ENCODE data around the gene FHOD3. TPM values are rescaled to one million over a fixed set of nuclear protein-coding genes. Genes with fewer than 3 reads are reported as not detected.

FHOD3 gene
- total RNA-seq, 1 donor from 2014 or later, result 5.9 TPM

GRCh38 chr18:36519358-36519757, 221.8 kb downstream of the FHOD3 start:
- H3K4me1 Mint-ChIP-seq (ENCODE audit: low read depth, unreplicated experiment), result peaks cover 8% of the 10 kb centered on the region
- no peak overlapping the region for H3K27ac Mint-ChIP-seq (ENCODE audit: unreplicated experiment)

DNA sequence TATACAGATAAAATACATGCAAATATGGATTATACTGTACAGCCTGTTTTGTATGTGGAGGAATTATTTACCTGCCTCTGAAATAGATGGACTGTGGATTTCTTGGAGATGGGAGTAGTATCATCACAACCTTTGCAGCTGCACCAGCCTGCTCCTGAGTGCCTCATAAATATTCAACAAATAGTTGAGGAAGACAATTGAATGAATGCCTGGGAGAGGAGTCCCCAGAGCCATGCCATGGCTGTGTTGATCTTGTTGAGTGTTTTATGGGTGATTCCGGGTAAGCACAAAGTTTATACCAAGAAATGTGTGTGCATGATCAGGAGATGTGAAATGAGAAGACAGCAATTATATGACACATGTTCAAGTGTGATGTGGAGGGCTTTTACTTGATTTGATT, 225.0 kb downstream of the FHOD3 start:
- H3K79me2 ChIP-seq (ENCODE audit: insufficient read depth, low read length), result no peaks in the 10 kb centered on the region
- no peak overlapping the region for H3K9ac ChIP-seq (ENCODE audit: low read length)
- H3K27ac ChIP-seq (ENCODE audit: low read depth, low read length), result no peak overlapping the region
- H3K4me2 ChIP-seq (ENCODE audit: low read length), result no peak overlapping the region
- H3K4me3 ChIP-seq (ENCODE audit: insufficient read depth, low read depth, low read length), result no peak overlapping the region
- DNase-seq (ENCODE audit: low read depth) (no peak), FAIRE-seq (no peak)
- no peaks in the 10 kb centered on the region for H3K27me3 ChIP-seq (ENCODE audit: insufficient read depth, low read length)
- Mint-ChIP-seq H3K36me3 (ENCODE audit: low read depth, unreplicated experiment) (peaks cover 3% of the 10 kb centered on the region), H3K27ac (ENCODE audit: unreplicated experiment) (no peak overlapping the region), H3K4me1 (ENCODE audit: low read depth, unreplicated experiment) (peaks cover 5% of the 10 kb centered on the region), H3K9me3 (ENCODE audit: unreplicated experiment) (no peaks in the 10 kb centered on the region), H3K4me3 (ENCODE audit: unreplicated experiment) (no peak overlapping the region), H3K27me3 (ENCODE audit: low read depth, unreplicated experiment) (peaks cover 6% of the 10 kb centered on the region)
- H2AFZ ChIP-seq (ENCODE audit: low read depth, low read length), result no peak overlapping the region
- no peaks in the 10 kb centered on the region for H3K36me3 ChIP-seq (ENCODE audit: insufficient read depth, low read length)
- H3K9me3 ChIP-seq (ENCODE audit: insufficient read depth, low read depth, low read length), result no peaks in the 10 kb centered on the region
- TF ChIP-seq, protein P1, sequence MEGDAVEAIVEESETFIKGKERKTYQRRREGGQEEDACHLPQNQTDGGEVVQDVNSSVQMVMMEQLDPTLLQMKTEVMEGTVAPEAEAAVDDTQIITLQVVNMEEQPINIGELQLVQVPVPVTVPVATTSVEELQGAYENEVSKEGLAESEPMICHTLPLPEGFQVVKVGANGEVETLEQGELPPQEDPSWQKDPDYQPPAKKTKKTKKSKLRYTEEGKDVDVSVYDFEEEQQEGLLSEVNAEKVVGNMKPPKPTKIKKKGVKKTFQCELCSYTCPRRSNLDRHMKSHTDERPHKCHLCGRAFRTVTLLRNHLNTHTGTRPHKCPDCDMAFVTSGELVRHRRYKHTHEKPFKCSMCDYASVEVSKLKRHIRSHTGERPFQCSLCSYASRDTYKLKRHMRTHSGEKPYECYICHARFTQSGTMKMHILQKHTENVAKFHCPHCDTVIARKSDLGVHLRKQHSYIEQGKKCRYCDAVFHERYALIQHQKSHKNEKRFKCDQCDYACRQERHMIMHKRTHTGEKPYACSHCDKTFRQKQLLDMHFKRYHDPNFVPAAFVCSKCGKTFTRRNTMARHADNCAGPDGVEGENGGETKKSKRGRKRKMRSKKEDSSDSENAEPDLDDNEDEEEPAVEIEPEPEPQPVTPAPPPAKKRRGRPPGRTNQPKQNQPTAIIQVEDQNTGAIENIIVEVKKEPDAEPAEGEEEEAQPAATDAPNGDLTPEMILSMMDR (IDR thresholded peaks at IDR 0.05; ENCODE audit: insufficient read depth, low read depth, low read length), result no peak
- no peak for TF ChIP-seq EZH2 (IDR thresholded peaks at IDR 0.05; ENCODE audit: insufficient read depth, low read length)
- H3K4me1 ChIP-seq (ENCODE audit: insufficient read depth, low read length), result peaks cover 9% of the 10 kb centered on the region
- peaks cover 9% of the 10 kb centered on the region for H4K20me1 ChIP-seq (ENCODE audit: insufficient read depth, low read length)

More at GRCh38 chr18:36519358-36519757, 221.8 kb downstream of the FHOD3 start:
- Mint-ChIP-seq H3K27me3 (ENCODE audit: low read depth, unreplicated experiment) (peaks cover 12% of the 10 kb centered on the region), H3K9me3 (ENCODE audit: unreplicated experiment) (no peaks in the 10 kb centered on the region), H3K36me3 (ENCODE audit: low read depth, unreplicated experiment) (peaks cover 5% of the 10 kb centered on the region), H3K4me3 (ENCODE audit: unreplicated experiment) (no peak overlapping the region)
- no peak for TF ChIP-seq EZH2 (IDR thresholded peaks at IDR 0.05; ENCODE audit: insufficient read depth, low read length)
- TF ChIP-seq, protein P1 (IDR thresholded peaks at IDR 0.05; ENCODE audit: insufficient read depth, low read depth, low read length), result no peak
- H3K27me3 ChIP-seq (ENCODE audit: insufficient read depth, low read length), result no peaks in the 10 kb centered on the region
- FAIRE-seq, result peak; percentile 41
- H3K4me1 ChIP-seq (ENCODE audit: insufficient read depth, low read length), result peaks cover 9% of the 10 kb centered on the region
- no peak overlapping the region for H2AFZ ChIP-seq (ENCODE audit: low read depth, low read length)
- no peaks in the 10 kb centered on the region for H3K79me2 ChIP-seq (ENCODE audit: insufficient read depth, low read length)
- no peaks in the 10 kb centered on the region for H3K36me3 ChIP-seq (ENCODE audit: insufficient read depth, low read length)
- peaks cover 9% of the 10 kb centered on the region for H4K20me1 ChIP-seq (ENCODE audit: insufficient read depth, low read length)
- no peak overlapping the region for H3K4me3 ChIP-seq (ENCODE audit: insufficient read depth, low read depth, low read length)
- DNase-seq (ENCODE audit: low read depth), result peak; percentile 69
- no peak overlapping the region for H3K27ac ChIP-seq (ENCODE audit: low read depth, low read length)
- no peaks in the 10 kb centered on the region for H3K9me3 ChIP-seq (ENCODE audit: insufficient read depth, low read depth, low read length)
- H3K4me2 ChIP-seq (ENCODE audit: low read length), result peak overlapping the region; percentile 1
- H3K9ac ChIP-seq (ENCODE audit: low read length), result no peak overlapping the region

GRCh38 chr18:36525913-36526312, 228.4 kb downstream of the FHOD3 start:
- no peak for FAIRE-seq
- Histone ChIP-seq H2AFZ (ENCODE audit: low read depth, low read length) (no peak overlapping the region), H3K9me3 (ENCODE audit: insufficient read depth, low read depth, low read length) (no peaks in the 10 kb centered on the region), H3K27ac (ENCODE audit: low read depth, low read length) (no peak overlapping the region), H4K20me1 (ENCODE audit: insufficient read depth, low read length) (no peaks in the 10 kb centered on the region), H3K4me1 (ENCODE audit: insufficient read depth, low read length) (no peaks in the 10 kb centered on the region), H3K4me3 (ENCODE audit: insufficient read depth, low read depth, low read length) (no peak overlapping the region), H3K79me2 (ENCODE audit: insufficient read depth, low read length) (no peaks in the 10 kb centered on the region), H3K36me3 (ENCODE audit: insufficient read depth, low read length) (no peaks in the 10 kb centered on the region), H3K27me3 (ENCODE audit: insufficient read depth, low read length) (no peaks in the 10 kb centered on the region), H3K4me2 (ENCODE audit: low read length) (no peak overlapping the region), H3K9ac (ENCODE audit: low read length) (no peak overlapping the region)
- H3K27me3 Mint-ChIP-seq (ENCODE audit: low read depth, unreplicated experiment), result peaks cover 3% of the 10 kb centered on the region
- H3K9me3 Mint-ChIP-seq (ENCODE audit: unreplicated experiment), result no peaks in the 10 kb centered on the region
- no peak overlapping the region for H3K27ac Mint-ChIP-seq (ENCODE audit: unreplicated experiment)
- TF ChIP-seq, protein P1 (IDR thresholded peaks at IDR 0.05; ENCODE audit: insufficient read depth, low read depth, low read length), result no peak
- no peak for TF ChIP-seq EZH2 (IDR thresholded peaks at IDR 0.05; ENCODE audit: insufficient read depth, low read length)
- no peak for DNase-seq (ENCODE audit: low read depth)
- peaks cover 3% of the 10 kb centered on the region for H3K36me3 Mint-ChIP-seq (ENCODE audit: low read depth, unreplicated experiment)
- H3K4me1 Mint-ChIP-seq (ENCODE audit: low read depth, unreplicated experiment), result no peaks in the 10 kb centered on the region
- no peak overlapping the region for H3K4me3 Mint-ChIP-seq (ENCODE audit: unreplicated experiment)
